Measurements from ENCODE around the gene GPC6. TPM values are rescaled to one million over a fixed set of nuclear protein-coding genes. Genes with fewer than 3 reads are reported as not detected.

GPC6 gene
- total and polyA plus RNA-seq, 5 donors from 2014 or later = not detected

DNA sequence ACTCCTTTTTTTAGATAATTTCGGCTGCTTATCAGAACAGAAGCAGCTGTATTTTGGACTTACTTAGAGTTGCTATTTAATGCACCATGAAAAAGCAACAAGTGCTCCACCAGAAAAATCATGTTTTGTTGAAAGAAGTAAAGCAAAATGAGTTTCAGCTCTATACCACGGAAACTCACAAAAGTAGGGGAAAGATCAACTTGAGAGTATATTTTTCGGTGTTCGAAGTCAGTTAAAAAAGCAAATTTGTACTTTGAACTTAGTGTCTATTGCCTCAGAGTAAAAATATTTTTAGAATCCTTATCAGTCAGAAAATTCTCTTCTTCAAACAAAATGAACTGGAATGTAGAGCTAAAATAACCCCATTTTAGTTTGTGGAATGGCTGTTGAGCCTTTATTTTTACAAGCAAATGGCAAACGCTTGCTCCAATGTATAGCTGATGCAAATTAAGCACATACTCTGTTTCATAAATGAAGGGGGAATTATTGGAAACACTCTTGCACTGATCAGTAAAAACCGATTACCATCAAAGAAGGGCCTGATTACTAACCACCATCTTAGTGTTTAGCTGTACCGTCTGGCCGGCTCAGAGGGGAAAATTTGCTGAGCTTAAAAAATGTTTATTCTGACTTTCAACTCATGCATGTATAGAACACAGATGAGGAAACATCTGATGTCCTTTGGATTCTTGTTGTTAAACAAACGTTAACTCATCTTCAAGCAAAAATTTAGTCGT is 540.7 kb downstream of the GPC6 start:
- H3K36me3 Mint-ChIP-seq = no peaks in the 10 kb centered on the region
- no peaks in the 10 kb centered on the region for H3K4me1 ChIP-seq (ENCODE audit: control insufficient read depth, insufficient read depth, low read length, poor library complexity, severe bottlenecking)
- no peak for ATAC-seq (ENCODE audit: low read depth in 2 of 2)
- no peaks in the 10 kb centered on the region for H3K36me3 ChIP-seq (ENCODE audit: control insufficient read depth, insufficient read depth, low read length)
- peaks cover 0 to 2% (median 0%) of the 10 kb centered on the region in 4 donors for H3K4me1 Mint-ChIP-seq
- no peaks in the 10 kb centered on the region for H3K9me3 ChIP-seq (ENCODE audit: control insufficient read depth in 2 of 2, low read length in 2 of 2)
- H3K27ac ChIP-seq (ENCODE audit: insufficient read depth, low read length, poor library complexity, severe bottlenecking) = no peak overlapping the region
- peaks cover 0 to 7% (median under 1%) of the 10 kb centered on the region in 7 donors for H3K9me3 Mint-ChIP-seq
- H3K4me3 ChIP-seq (ENCODE audit: low read depth, low read length) = no peak overlapping the region
- no peak overlapping the region for H3K27ac Mint-ChIP-seq
- H3K27me3 Mint-ChIP-seq = no peaks in the 10 kb centered on the region
- no peak overlapping the region for H3K4me3 Mint-ChIP-seq
- no peaks in the 10 kb centered on the region for H3K27me3 ChIP-seq (ENCODE audit: control insufficient read depth, insufficient read depth, low read length)
- DNase-seq = no peak

DNA sequence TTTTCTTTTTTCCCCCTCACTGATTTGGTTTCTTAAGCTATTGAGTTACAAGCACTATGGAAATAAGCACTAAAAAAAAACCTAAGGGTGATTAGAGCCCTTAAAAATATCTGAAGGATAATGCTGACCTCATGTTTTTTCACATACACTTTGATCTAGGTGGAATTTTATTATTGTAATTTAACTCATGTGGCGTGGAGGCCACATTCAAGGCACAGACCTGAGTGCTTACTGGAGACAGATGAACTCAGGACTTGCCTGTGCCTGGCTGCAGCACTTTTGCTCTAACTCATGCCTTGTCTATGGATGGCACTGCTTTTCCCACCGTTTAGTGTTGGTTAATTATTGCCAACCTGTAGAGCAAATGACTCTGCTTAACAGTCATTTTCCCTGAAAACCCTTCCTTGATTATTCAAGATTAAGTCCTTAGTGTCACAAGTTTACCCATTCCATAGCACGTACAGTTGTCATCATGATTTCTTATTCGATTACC is 541.4 kb downstream of the GPC6 start:
- Mint-ChIP-seq H3K4me1 (peaks cover 0 to 2% (median 0%) of the 10 kb centered on the region in 4 donors), H3K27ac (no peak overlapping the region), H3K36me3 (no peaks in the 10 kb centered on the region), H3K9me3 (peaks cover 0 to 7% (median 0%) of the 10 kb centered on the region in 7 donors), H3K4me3 (no peak overlapping the region), H3K27me3 (no peaks in the 10 kb centered on the region)
- H3K27me3 ChIP-seq (ENCODE audit: control insufficient read depth, insufficient read depth, low read length) = no peaks in the 10 kb centered on the region
- no peak overlapping the region for H3K4me3 ChIP-seq (ENCODE audit: low read depth, low read length)
- ATAC-seq (ENCODE audit: low read depth in 2 of 2) = no peak
- H3K27ac ChIP-seq (ENCODE audit: insufficient read depth, low read length, poor library complexity, severe bottlenecking) = no peak overlapping the region
- no peaks in the 10 kb centered on the region for H3K4me1 ChIP-seq (ENCODE audit: control insufficient read depth, insufficient read depth, low read length, poor library complexity, severe bottlenecking)
- no peak for DNase-seq
- H3K36me3 ChIP-seq (ENCODE audit: control insufficient read depth, insufficient read depth, low read length) = no peaks in the 10 kb centered on the region
- H3K9me3 ChIP-seq (ENCODE audit: control insufficient read depth in 2 of 2, low read length in 2 of 2) = no peaks in the 10 kb centered on the region

DNA sequence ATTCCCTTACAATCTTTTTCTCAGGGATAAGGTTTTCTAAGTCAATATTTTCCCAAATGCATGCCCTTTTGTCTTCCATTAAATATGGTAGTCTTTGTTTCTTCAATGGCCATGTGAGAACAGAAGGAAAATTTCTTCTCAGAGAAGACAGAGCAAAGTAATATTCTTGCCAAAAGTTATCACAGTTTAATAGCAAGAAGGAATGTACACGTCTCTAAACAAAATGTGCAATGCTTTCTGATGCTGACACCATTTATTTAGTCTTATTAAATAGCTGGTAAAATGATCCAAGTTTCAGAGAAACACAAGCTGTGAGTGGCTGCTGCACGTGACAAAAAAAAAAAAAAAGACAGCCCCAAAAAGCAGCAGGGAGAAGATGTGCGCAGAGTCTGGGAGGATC is 542.5 kb downstream of the GPC6 start:
- H3K4me3 ChIP-seq (ENCODE audit: low read depth, low read length) = no peak overlapping the region
- Mint-ChIP-seq H3K27ac (no peak overlapping the region), H3K9me3 (peaks cover 0 to 3% (median 0%) of the 10 kb centered on the region in 7 donors), H3K4me1 (peaks cover 0 to 2% (median 0%) of the 10 kb centered on the region in 4 donors), H3K4me3 (no peak overlapping the region), H3K36me3 (no peaks in the 10 kb centered on the region), H3K27me3 (no peaks in the 10 kb centered on the region)
- no peaks in the 10 kb centered on the region for H3K4me1 ChIP-seq (ENCODE audit: control insufficient read depth, insufficient read depth, low read length, poor library complexity, severe bottlenecking)
- no peaks in the 10 kb centered on the region for H3K9me3 ChIP-seq (ENCODE audit: control insufficient read depth in 2 of 2, low read length in 2 of 2)
- DNase-seq (no peak), ATAC-seq (ENCODE audit: low read depth in 2 of 2) (no peak)
- no peaks in the 10 kb centered on the region for H3K27me3 ChIP-seq (ENCODE audit: control insufficient read depth, insufficient read depth, low read length)
- H3K27ac ChIP-seq (ENCODE audit: insufficient read depth, low read length, poor library complexity, severe bottlenecking) = no peak overlapping the region
- H3K36me3 ChIP-seq (ENCODE audit: control insufficient read depth, insufficient read depth, low read length) = no peaks in the 10 kb centered on the region

DNA sequence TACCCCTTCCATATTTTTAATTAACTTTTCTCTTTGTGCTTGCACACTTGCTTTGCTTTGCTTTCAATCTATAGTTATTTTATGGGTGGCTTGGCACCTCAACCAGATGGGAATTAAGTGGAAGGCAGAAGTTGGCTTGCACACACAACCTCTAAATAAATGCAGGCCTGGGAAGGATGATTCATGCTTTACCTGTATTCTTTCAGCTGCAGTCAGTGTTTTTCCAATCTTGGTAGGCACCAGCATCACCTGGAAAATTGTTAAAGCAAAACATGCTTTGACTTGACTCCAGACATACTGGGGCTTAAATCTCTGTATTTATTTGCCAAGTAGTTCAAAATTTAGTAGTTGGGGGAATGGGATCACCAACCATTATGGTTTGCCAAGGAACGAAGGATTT is 543.0 kb downstream of the GPC6 start:
- H3K27ac Mint-ChIP-seq = no peak overlapping the region
- H3K9me3 Mint-ChIP-seq = peaks cover 0 to 3% (median 0%) of the 10 kb centered on the region in 7 donors
- DNase-seq = no peak

DNA sequence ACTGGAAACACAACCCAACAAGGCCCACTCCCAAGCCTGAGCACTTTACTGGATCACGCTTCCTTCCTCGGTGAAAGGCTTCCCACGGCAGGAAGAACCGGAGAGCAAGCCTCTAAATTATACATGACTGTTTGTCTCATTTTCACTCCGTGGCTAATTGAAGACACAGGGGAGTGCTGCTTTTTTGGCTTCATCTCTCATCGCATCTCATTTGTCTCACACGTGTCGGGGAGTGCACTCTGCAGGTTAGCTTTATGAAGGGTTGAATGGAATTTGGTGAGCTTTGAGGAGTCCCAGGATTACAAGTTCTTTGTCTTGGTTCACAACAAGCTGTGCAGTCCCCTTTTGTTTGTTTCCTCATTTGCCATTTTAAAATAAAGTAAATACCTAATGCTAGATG is 544.6 kb downstream of the GPC6 start:
- Mint-ChIP-seq H3K36me3 (no peaks in the 10 kb centered on the region), H3K4me1 (peaks cover 0 to 2% (median 0%) of the 10 kb centered on the region in 4 donors), H3K9me3 (peaks cover 0 to 3% (median 0%) of the 10 kb centered on the region in 7 donors), H3K27me3 (no peaks in the 10 kb centered on the region), H3K27ac (no peak overlapping the region), H3K4me3 (no peak overlapping the region)
- Histone ChIP-seq H3K27me3 (ENCODE audit: control insufficient read depth, insufficient read depth, low read length) (no peaks in the 10 kb centered on the region), H3K36me3 (ENCODE audit: control insufficient read depth, insufficient read depth, low read length) (no peaks in the 10 kb centered on the region), H3K9me3 (ENCODE audit: control insufficient read depth in 2 of 2, low read length in 2 of 2) (no peaks in the 10 kb centered on the region), H3K4me1 (ENCODE audit: control insufficient read depth, insufficient read depth, low read length, poor library complexity, severe bottlenecking) (no peaks in the 10 kb centered on the region), H3K27ac (ENCODE audit: insufficient read depth, low read length, poor library complexity, severe bottlenecking) (no peak overlapping the region), H3K4me3 (ENCODE audit: low read depth, low read length) (no peak overlapping the region)
- ATAC-seq (ENCODE audit: low read depth in 2 of 2) (no peak), DNase-seq (no peak)

More for the DNA sequence above, 543.0 kb downstream of the GPC6 start:
- Mint-ChIP-seq H3K4me3 (no peak overlapping the region), H3K4me1 (peaks cover 0 to 2% (median 0%) of the 10 kb centered on the region in 4 donors), H3K36me3 (no peaks in the 10 kb centered on the region), H3K27me3 (no peaks in the 10 kb centered on the region)
- no peaks in the 10 kb centered on the region for H3K27me3 ChIP-seq (ENCODE audit: control insufficient read depth, insufficient read depth, low read length)
- H3K4me1 ChIP-seq (ENCODE audit: control insufficient read depth, insufficient read depth, low read length, poor library complexity, severe bottlenecking) = no peaks in the 10 kb centered on the region
- no peak overlapping the region for H3K4me3 ChIP-seq (ENCODE audit: low read depth, low read length)
- H3K9me3 ChIP-seq (ENCODE audit: control insufficient read depth in 2 of 2, low read length in 2 of 2) = no peaks in the 10 kb centered on the region
- no peak overlapping the region for H3K27ac ChIP-seq (ENCODE audit: insufficient read depth, low read length, poor library complexity, severe bottlenecking)
- H3K36me3 ChIP-seq (ENCODE audit: control insufficient read depth, insufficient read depth, low read length) = no peaks in the 10 kb centered on the region
- no peak for ATAC-seq (ENCODE audit: low read depth in 2 of 2)

DNA sequence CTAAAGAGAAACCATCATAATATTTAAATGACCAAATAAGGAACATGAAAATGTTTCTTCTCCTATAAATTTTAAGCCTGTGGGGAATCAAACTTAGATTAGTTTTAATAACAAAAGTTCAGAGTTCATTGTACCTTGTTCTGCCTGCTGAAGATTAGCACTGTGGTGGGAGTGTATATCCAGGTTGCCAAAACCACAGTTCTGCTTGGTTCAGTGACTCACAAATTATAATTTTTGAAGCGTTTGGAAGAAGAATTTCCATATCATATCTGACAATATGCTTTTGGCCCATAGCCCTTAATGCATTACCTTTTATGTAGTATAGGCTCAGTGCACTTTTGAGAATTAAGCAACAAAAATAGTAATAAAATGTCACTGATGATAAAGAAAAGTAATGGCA is 545.2 kb downstream of the GPC6 start:
- no peak overlapping the region for H3K27ac ChIP-seq (ENCODE audit: insufficient read depth, low read length, poor library complexity, severe bottlenecking)
- H3K4me1 ChIP-seq (ENCODE audit: control insufficient read depth, insufficient read depth, low read length, poor library complexity, severe bottlenecking) = no peaks in the 10 kb centered on the region
- Mint-ChIP-seq H3K4me3 (no peak overlapping the region), H3K27me3 (no peaks in the 10 kb centered on the region), H3K27ac (no peak overlapping the region), H3K4me1 (peaks cover 0 to 2% (median 0%) of the 10 kb centered on the region in 4 donors), H3K36me3 (no peaks in the 10 kb centered on the region), H3K9me3 (peaks cover 0 to 3% (median 0%) of the 10 kb centered on the region in 7 donors)
- no peaks in the 10 kb centered on the region for H3K9me3 ChIP-seq (ENCODE audit: control insufficient read depth in 2 of 2, low read length in 2 of 2)
- no peaks in the 10 kb centered on the region for H3K36me3 ChIP-seq (ENCODE audit: control insufficient read depth, insufficient read depth, low read length)
- no peak for ATAC-seq (ENCODE audit: low read depth in 2 of 2)
- no peak overlapping the region for H3K4me3 ChIP-seq (ENCODE audit: low read depth, low read length)
- no peaks in the 10 kb centered on the region for H3K27me3 ChIP-seq (ENCODE audit: control insufficient read depth, insufficient read depth, low read length)
- no peak for DNase-seq

DNA sequence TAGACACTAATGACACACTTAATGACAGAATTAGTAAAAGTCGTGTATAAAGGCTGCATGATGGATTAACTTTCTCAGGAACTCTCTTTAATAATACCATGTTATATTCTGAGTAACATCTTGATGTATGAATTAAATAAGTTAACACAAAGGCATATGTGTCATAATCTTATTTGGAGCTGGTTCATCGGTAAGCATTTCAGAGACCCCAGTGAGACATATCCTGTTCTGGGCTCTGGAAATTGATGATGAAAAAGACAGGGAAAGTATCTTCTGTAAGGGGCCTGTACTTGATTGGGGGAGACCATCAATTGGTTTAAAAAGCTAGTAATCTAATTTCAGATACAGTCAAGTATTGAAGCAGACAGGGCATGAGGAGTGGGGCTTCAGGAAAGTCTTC is 547.9 kb downstream of the GPC6 start:
- H3K4me1 ChIP-seq (ENCODE audit: control insufficient read depth, insufficient read depth, low read length, poor library complexity, severe bottlenecking) = no peaks in the 10 kb centered on the region
- H3K4me3 ChIP-seq (ENCODE audit: low read depth, low read length) = no peak overlapping the region
- no peaks in the 10 kb centered on the region for H3K36me3 Mint-ChIP-seq
- no peak for DNase-seq
- H3K9me3 ChIP-seq (ENCODE audit: control insufficient read depth in 2 of 2, low read length in 2 of 2) = no peaks in the 10 kb centered on the region
- H3K4me3 Mint-ChIP-seq = no peak overlapping the region
- no peaks in the 10 kb centered on the region for H3K27me3 ChIP-seq (ENCODE audit: control insufficient read depth, insufficient read depth, low read length)
- no peak for ATAC-seq (ENCODE audit: low read depth in 2 of 2)
- H3K27ac ChIP-seq (ENCODE audit: insufficient read depth, low read length, poor library complexity, severe bottlenecking) = no peak overlapping the region
- no peaks in the 10 kb centered on the region for H3K4me1 Mint-ChIP-seq
- no peak overlapping the region for H3K27ac Mint-ChIP-seq
- H3K36me3 ChIP-seq (ENCODE audit: control insufficient read depth, insufficient read depth, low read length) = no peaks in the 10 kb centered on the region
- H3K9me3 Mint-ChIP-seq = no peaks in the 10 kb centered on the region
- no peaks in the 10 kb centered on the region for H3K27me3 Mint-ChIP-seq

DNA sequence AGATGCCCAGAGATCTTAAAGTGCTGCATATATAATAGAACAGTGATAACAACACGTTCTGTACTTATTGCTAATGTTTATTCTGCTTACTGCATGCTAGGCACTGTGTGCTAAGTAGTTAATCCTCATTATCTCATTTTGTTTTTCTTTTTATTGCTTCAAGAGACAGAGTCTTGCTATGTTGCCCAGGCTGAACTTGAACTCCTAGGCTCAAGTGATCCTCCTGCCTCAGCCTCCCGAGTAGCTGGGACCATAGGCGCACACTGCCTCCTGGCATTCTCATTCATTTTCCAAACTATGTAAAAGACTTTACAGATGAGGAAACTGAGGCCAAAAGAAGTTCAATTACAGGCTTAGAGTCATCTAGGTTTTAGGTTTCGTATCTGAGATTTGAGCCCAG is 548.4 kb downstream of the GPC6 start:
- no peak for ATAC-seq (ENCODE audit: low read depth in 2 of 2)
- Histone ChIP-seq H3K36me3 (ENCODE audit: control insufficient read depth, insufficient read depth, low read length) (no peaks in the 10 kb centered on the region), H3K9me3 (ENCODE audit: control insufficient read depth in 2 of 2, low read length in 2 of 2) (no peaks in the 10 kb centered on the region), H3K27ac (ENCODE audit: insufficient read depth, low read length, poor library complexity, severe bottlenecking) (no peak overlapping the region), H3K4me3 (ENCODE audit: low read depth, low read length) (no peak overlapping the region), H3K27me3 (ENCODE audit: control insufficient read depth, insufficient read depth, low read length) (no peaks in the 10 kb centered on the region), H3K4me1 (ENCODE audit: control insufficient read depth, insufficient read depth, low read length, poor library complexity, severe bottlenecking) (no peaks in the 10 kb centered on the region)
- no peaks in the 10 kb centered on the region for H3K27me3 Mint-ChIP-seq
- no peaks in the 10 kb centered on the region for H3K9me3 Mint-ChIP-seq
- H3K27ac Mint-ChIP-seq = no peak overlapping the region
- no peaks in the 10 kb centered on the region for H3K4me1 Mint-ChIP-seq
- H3K4me3 Mint-ChIP-seq = no peak overlapping the region
- no peaks in the 10 kb centered on the region for H3K36me3 Mint-ChIP-seq
- no peak for DNase-seq

Measured in CD4-positive, CD25-positive, alpha-beta regulatory T cell (primary cell).